Measurements from ENCODE around the gene EXT2. TPM values are rescaled to one million over a fixed set of nuclear protein-coding genes. Genes with fewer than 3 reads are reported as not detected.

The EXT2 gene
- polyA plus RNA-seq, 1 donor from 2014 or later: 77.5 TPM

GRCh38 chr11:44159848-44160721, 64.6 kb downstream of the EXT2 start:
- TF ChIP-seq MXI1 (conservative IDR thresholded peaks at IDR 0.05; ENCODE audit: poor library complexity, severe bottlenecking) (no peak), REST (IDR thresholded peaks at IDR 0.05; ENCODE audit: borderline replicate concordance) (no peak), RAD21 (conservative IDR thresholded peaks at IDR 0.05) (no peak), EZH2 (IDR thresholded peaks at IDR 0.05; ENCODE audit: borderline replicate concordance, insufficient read depth, low read length, poor library complexity, severe bottlenecking) (no peak)
- Histone ChIP-seq H2AFZ (ENCODE audit: low read depth, low read length) (no peak overlapping the region), H3K36me3 (ENCODE audit: insufficient read depth, low read length) (peaks cover 5% of the 10 kb centered on the region), H3K27ac (ENCODE audit: low read length) (no peak overlapping the region), H3K27me3 (ENCODE audit: insufficient read depth, low read depth, low read length) (no peaks in the 10 kb centered on the region), H3K4me2 (ENCODE audit: low read length) (no peak overlapping the region), H3K9me2 (ENCODE audit: insufficient read depth, low read length) (no peaks in the 10 kb centered on the region), H3K4me3 (ENCODE audit: low read length) (no peak overlapping the region), H3K79me2 (replicated peaks; ENCODE audit: insufficient read depth, low read length) (no peaks in the 10 kb centered on the region), H3K9me3 (ENCODE audit: low read length) (peaks cover 7% of the 10 kb centered on the region), H3F3A (ENCODE audit: insufficient read depth, low read length, poor library complexity, severe bottlenecking) (no peaks in the 10 kb centered on the region), H3K9ac (ENCODE audit: low read length) (no peak overlapping the region), H4K20me1 (ENCODE audit: insufficient read depth) (no peaks in the 10 kb centered on the region)

GRCh38 chr11:44162004-44162403, 66.5 kb downstream of the EXT2 start:
- Histone ChIP-seq H3K9ac (ENCODE audit: low read length) (no peak overlapping the region), H3K36me3 (ENCODE audit: insufficient read depth, low read length) (peaks cover 2% of the 10 kb centered on the region), H3K79me2 (replicated peaks; ENCODE audit: insufficient read depth, low read length) (no peaks in the 10 kb centered on the region), H3K4me3 (ENCODE audit: low read length) (no peak overlapping the region), H3K9me2 (ENCODE audit: insufficient read depth, low read length) (no peaks in the 10 kb centered on the region), H3K9me3 (ENCODE audit: low read length) (peaks cover 7% of the 10 kb centered on the region), H3K4me2 (ENCODE audit: low read length) (no peak overlapping the region), H3F3A (ENCODE audit: insufficient read depth, low read length, poor library complexity, severe bottlenecking) (no peaks in the 10 kb centered on the region), H4K20me1 (ENCODE audit: insufficient read depth) (no peaks in the 10 kb centered on the region), H2AFZ (ENCODE audit: low read depth, low read length) (no peak overlapping the region), H3K27me3 (ENCODE audit: insufficient read depth, low read depth, low read length) (no peaks in the 10 kb centered on the region), H3K27ac (ENCODE audit: low read length) (no peak overlapping the region)
- TF ChIP-seq REST (IDR thresholded peaks at IDR 0.05; ENCODE audit: borderline replicate concordance) (no peak), MXI1 (conservative IDR thresholded peaks at IDR 0.05; ENCODE audit: poor library complexity, severe bottlenecking) (no peak), RAD21 (conservative IDR thresholded peaks at IDR 0.05) (no peak), POLR2AphosphoS5 (IDR thresholded peaks at IDR 0.05) (no peak), SMC3 (conservative IDR thresholded peaks at IDR 0.05; ENCODE audit: poor library complexity) (no peak), EP300 (conservative IDR thresholded peaks at IDR 0.05; ENCODE audit: poor library complexity, severe bottlenecking) (no peak), TAF1 (IDR thresholded peaks at IDR 0.05; ENCODE audit: low read depth) (no peak)

Measured in neural cell (in vitro differentiated cells).